Neuronal stem cell (in vitro differentiated cells): Measurements from ENCODE around the gene CCL20.

Experiments used
- DNase-seq: peaks from one replicate; pipeline ENCODE4 v3.0.0-alpha.2; 2013; ENCODE audit warnings: low spot score
- H2AFZ ChIP-seq: one replicate; pipeline ENCODE4 v1.6.1; 2013; ENCODE audit warnings: mild to moderate bottlenecking, low read length, inconsistent platforms
- H2AK5ac ChIP-seq: 2 replicates; pipeline ENCODE4 v1.6.1; 2013; ENCODE audit warnings: low read depth, mild to moderate bottlenecking, inconsistent platforms, low read length, moderate library complexity, mixed read lengths
- H2BK120ac ChIP-seq: 2 replicates; pipeline ENCODE4 v1.6.1; 2013; ENCODE audit warnings: low read depth, mild to moderate bottlenecking, inconsistent platforms, low read length, moderate library complexity, mixed read lengths
- H2BK12ac ChIP-seq: one replicate; pipeline ENCODE4 v1.6.1; 2013; ENCODE audit warnings: low read length, inconsistent platforms
- H2BK15ac ChIP-seq: 2 replicates; pipeline ENCODE4 v1.6.1; 2013; ENCODE audit warnings: mild to moderate bottlenecking, low read length, inconsistent platforms, mixed read lengths
- H2BK5ac ChIP-seq: one replicate; pipeline ENCODE4 v1.6.1; 2013; ENCODE audit warnings: inconsistent platforms, mild to moderate bottlenecking, low read length, moderate library complexity
- H3K14ac ChIP-seq: one replicate; pipeline ENCODE4 v1.6.1; 2013; ENCODE audit warnings: low read length, inconsistent platforms
- H3K18ac ChIP-seq: 2 replicates; pipeline ENCODE4 v1.6.1; 2013; ENCODE audit warnings: low read length, inconsistent platforms
- H3K23ac ChIP-seq: 2 replicates; pipeline ENCODE4 v1.6.1; 2013; ENCODE audit warnings: low read depth, mild to moderate bottlenecking, mixed read lengths, low read length, inconsistent platforms; ENCODE audit not compliant: poor library complexity
- H3K27ac ChIP-seq: replicated peaks from 3 replicates; pipeline ENCODE4 v1.5.1; 2013; ENCODE audit warnings: low read length, inconsistent platforms
- H3K27me3 ChIP-seq, 3 experiments: 2 replicates each; pipeline ENCODE4 v1.6.1; 2013; ENCODE audit warnings: low read length in 3 of 3, mild to moderate bottlenecking in 2 of 3, inconsistent platforms in 1 of 3, low read depth in 1 of 3, mixed read lengths in 1 of 3, moderate library complexity in 1 of 3; ENCODE audit not compliant: control insufficient read depth in 3 of 3, insufficient read depth in 3 of 3
- H3K36me3 ChIP-seq, 2 donors: replicated peaks in 1 of 2; 2 replicates each; pipeline ENCODE4 v1.6.1; 2013; ENCODE audit warnings: low read length in 2 of 2; ENCODE audit not compliant: control insufficient read depth in 2 of 2, insufficient read depth in 2 of 2
- H3K4ac ChIP-seq: 2 replicates; pipeline ENCODE4 v1.6.1; 2013; ENCODE audit warnings: inconsistent platforms, mild to moderate bottlenecking, low read length, moderate library complexity
- H3K4me1 ChIP-seq, 2 donors: 1 replicate in 1 of 2; 2 replicates in 1 of 2; pipeline ENCODE4 v1.6.1; 2013; ENCODE audit warnings: low read length in 2 of 2, low read depth in 1 of 2; ENCODE audit not compliant: control insufficient read depth in 2 of 2, insufficient read depth in 1 of 2
- H3K4me2 ChIP-seq: one replicate; pipeline ENCODE4 v1.6.1; 2013; ENCODE audit warnings: mild to moderate bottlenecking, low read length, inconsistent platforms; ENCODE audit not compliant: insufficient read depth, poor library complexity, severe bottlenecking
- H3K4me3 ChIP-seq, 2 donors: 2 replicates each; pipeline ENCODE4 v1.5.1; 2013; ENCODE audit warnings: low read length in 2 of 2, mild to moderate bottlenecking in 2 of 2, inconsistent platforms in 1 of 2, moderate library complexity in 1 of 2
- H3K79me1 ChIP-seq: one replicate; pipeline ENCODE4 v1.6.1; 2013; ENCODE audit warnings: low read depth, mild to moderate bottlenecking, inconsistent platforms, low read length, moderate library complexity
- H3K9ac ChIP-seq: one replicate; pipeline ENCODE4 v1.6.1; 2013; ENCODE audit warnings: mild to moderate bottlenecking, low read depth, low read length, inconsistent platforms; ENCODE audit not compliant: poor library complexity
- H3K9me3 ChIP-seq, 2 donors: replicated peaks in 1 of 2; 2 replicates each; pipeline versions ENCODE3 to v1.6.1; 2013; ENCODE audit warnings: low read length in 2 of 2, mild to moderate bottlenecking in 2 of 2, inconsistent platforms in 1 of 2, low read depth in 1 of 2, mixed read lengths in 1 of 2, moderate library complexity in 1 of 2; ENCODE audit not compliant: control insufficient read depth in 2 of 2, insufficient read depth in 1 of 2
- H4K8ac ChIP-seq: one replicate; pipeline ENCODE4 v1.6.1; 2013; ENCODE audit warnings: low read depth, mild to moderate bottlenecking, inconsistent platforms, low read length, moderate library complexity
- H4K91ac ChIP-seq: one replicate; pipeline ENCODE4 v1.6.1; 2013; ENCODE audit warnings: low read length, low read depth, mild to moderate bottlenecking, inconsistent platforms; ENCODE audit not compliant: poor library complexity
- WGBS, 2 donors: extraction: QIAGEN DNeasy Blood & Tissue Kit; methylation state at CpG; one replicate each; pipeline ENCODE4 v1.1.7; 2013; ENCODE audit warnings: missing lambda C conversion rate in 2 of 2, mixed read lengths in 1 of 2; ENCODE audit not compliant: insufficient read length in 2 of 2, insufficient replicate concordance in 1 of 2; ENCODE audit errors: extremely low coverage in 2 of 2; 5-methylcytosine and 5-hydroxymethylcytosine counted together

Gene CCL20

DNA sequence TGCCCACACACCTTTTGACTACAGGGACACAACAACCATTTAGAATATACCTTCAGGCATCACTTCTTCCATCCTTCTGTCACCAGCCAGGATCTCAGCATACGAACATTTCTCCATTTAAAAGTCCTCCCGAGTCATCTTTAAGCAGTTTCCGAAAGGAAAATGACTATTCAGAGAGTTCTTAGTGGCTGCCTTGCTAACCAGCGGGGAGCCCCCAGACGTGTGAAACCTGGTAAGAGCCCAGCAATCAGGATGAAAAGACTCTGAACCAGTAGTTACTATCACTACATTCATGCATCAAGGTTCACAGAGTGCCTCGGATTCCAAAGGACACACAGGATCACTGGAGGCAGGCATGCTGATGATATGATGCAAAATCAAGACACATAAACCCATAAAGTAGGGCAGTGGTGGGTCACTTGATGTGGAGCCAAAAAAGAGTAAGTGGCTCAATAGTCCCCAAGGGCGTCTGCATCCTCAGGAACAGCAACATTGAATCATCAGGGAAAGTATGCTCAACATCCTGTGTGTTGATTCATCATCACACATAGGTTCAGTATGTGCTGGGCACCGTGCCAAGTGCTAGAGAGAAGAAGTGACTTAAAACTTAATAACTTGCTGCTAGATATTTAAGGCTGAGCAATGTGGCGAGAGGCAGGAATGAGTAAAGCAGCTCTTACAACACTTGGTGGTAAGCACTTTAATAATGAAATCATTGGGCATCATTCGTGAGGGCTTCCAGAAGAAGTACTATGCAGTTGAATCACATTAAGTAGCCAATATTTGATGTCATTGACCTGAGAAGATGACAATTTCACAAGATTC lies 4.4 kb downstream of the CCL20 start:
- Histone ChIP-seq H2BK5ac (no peak overlapping the region), H3K4me2 (no peak overlapping the region), H3K23ac (no peak overlapping the region), H3K27ac (no peak overlapping the region), H3K14ac (no peak overlapping the region), H3K79me1 (no peaks in the 10 kb centered on the region), H3K4me1 (peaks cover 0 to 5% of the 10 kb centered on the region in 2 donors), H3K4me3 (no peak overlapping the region), H2AFZ (no peak overlapping the region), H3K4ac (no peak overlapping the region), H4K8ac (peak overlapping the region; percentile 70), H2AK5ac (no peak overlapping the region), H3K27me3 (no peaks in the 10 kb centered on the region), H3K18ac (no peak overlapping the region), H3K9me3 (no peaks in the 10 kb centered on the region), H4K91ac (no peak overlapping the region), H3K36me3 (no peaks in the 10 kb centered on the region), H3K9ac (no peak overlapping the region), H2BK12ac (no peak overlapping the region), H2BK120ac (no peak overlapping the region), H2BK15ac (no peak overlapping the region)
- no peak for DNase-seq
- WGBS, 2 donors: no CpG with 5 or more reads among the region's 10 CpGs

DNA sequence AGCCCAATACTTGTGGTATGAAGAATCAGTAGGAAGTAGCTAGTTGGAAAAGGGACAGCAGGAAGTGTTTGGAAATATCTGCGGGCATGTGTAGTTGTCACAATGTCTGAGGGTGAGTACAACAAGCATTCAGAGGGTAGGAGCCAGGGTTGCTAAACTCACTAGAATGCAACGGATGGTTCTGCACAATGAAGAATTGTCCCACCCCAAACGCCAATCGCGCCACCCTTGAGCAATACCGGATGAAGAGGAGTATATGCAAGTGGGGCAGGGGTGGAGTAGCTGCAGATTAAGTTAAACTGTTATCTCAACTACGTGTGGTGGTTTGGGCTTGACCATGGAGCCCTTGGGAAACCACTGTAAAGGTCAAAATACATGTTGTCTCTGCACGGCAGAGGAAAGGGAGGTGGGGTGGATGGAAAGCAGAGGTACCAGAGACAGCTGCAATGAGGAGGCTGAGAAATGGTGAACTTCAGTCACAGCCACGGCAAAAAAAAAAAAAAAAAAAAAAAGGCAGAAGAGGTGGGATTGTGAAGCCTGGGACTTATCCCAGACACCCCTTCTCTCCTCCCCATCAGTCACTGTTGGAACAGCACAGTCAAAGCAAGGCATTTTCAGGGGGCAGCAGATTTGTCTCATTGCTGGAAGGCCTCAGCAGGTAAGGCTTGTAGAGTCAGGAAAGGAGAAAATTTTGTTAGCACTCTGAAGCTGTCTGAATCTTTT lies 5.2 kb downstream of the CCL20 start:
- H3K27me3 ChIP-seq: no peaks in the 10 kb centered on the region
- no peak overlapping the region for H2BK5ac ChIP-seq
- H3K27ac ChIP-seq: no peak overlapping the region
- H4K8ac ChIP-seq: no peak overlapping the region
- H3K9me3 ChIP-seq: no peaks in the 10 kb centered on the region
- H3K18ac ChIP-seq: no peak overlapping the region
- H3K23ac ChIP-seq: no peak overlapping the region
- no peaks in the 10 kb centered on the region for H3K79me1 ChIP-seq
- no peak overlapping the region for H3K4me2 ChIP-seq
- H3K4me1 ChIP-seq: peaks cover 0 to 3% of the 10 kb centered on the region in 2 donors
- no peak overlapping the region for H3K14ac ChIP-seq
- no peak overlapping the region for H2AFZ ChIP-seq
- H3K36me3 ChIP-seq: no peaks in the 10 kb centered on the region
- H3K4me3 ChIP-seq: no peak overlapping the region
- H2BK120ac ChIP-seq: no peak overlapping the region
- no CpG with 5 or more reads among the region's 9 CpGs for WGBS, 2 donors
- no peak overlapping the region for H2AK5ac ChIP-seq
- no peak for DNase-seq
- no peak overlapping the region for H3K9ac ChIP-seq
- no peak overlapping the region for H3K4ac ChIP-seq
- no peak overlapping the region for H2BK12ac ChIP-seq
- no peak overlapping the region for H4K91ac ChIP-seq
- no peak overlapping the region for H2BK15ac ChIP-seq

DNA sequence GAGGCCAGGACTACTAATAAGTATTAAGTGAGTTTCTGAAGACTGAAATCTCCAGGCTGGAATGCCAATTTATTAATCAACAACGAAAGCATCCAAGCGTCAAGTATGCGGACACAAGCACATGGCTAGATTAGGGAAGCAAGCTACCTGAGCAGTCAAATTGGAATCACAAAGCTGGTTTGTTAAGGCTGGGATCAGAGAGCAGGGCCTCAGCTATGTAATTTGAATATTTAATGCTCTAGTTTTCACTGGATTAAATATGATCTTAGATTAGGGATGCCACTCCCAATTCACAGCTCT lies 5.7 kb downstream of the CCL20 start:
- H3K4ac ChIP-seq: no peak overlapping the region
- H2AFZ ChIP-seq: no peak overlapping the region
- H3K9ac ChIP-seq: no peak overlapping the region
- H2AK5ac ChIP-seq: no peak overlapping the region
- no peak overlapping the region for H4K8ac ChIP-seq
- H2BK120ac ChIP-seq: no peak overlapping the region
- no peak overlapping the region for H3K23ac ChIP-seq
- H3K4me3 ChIP-seq: no peak overlapping the region
- no peak overlapping the region for H3K14ac ChIP-seq
- H3K27ac ChIP-seq: no peak overlapping the region
- WGBS, 2 donors: no CpG with 5 or more reads among the region's 3 CpGs
- DNase-seq: no peak
- H3K79me1 ChIP-seq: no peaks in the 10 kb centered on the region
- H3K9me3 ChIP-seq: no peaks in the 10 kb centered on the region
- no peak overlapping the region for H2BK5ac ChIP-seq
- no peaks in the 10 kb centered on the region for H3K27me3 ChIP-seq
- H2BK15ac ChIP-seq: no peak overlapping the region
- no peaks in the 10 kb centered on the region for H3K36me3 ChIP-seq
- no peak overlapping the region for H3K4me2 ChIP-seq
- H3K18ac ChIP-seq: no peak overlapping the region
- H2BK12ac ChIP-seq: no peak overlapping the region
- no peak overlapping the region for H4K91ac ChIP-seq
- peaks cover 0 to 3% of the 10 kb centered on the region in 2 donors for H3K4me1 ChIP-seq
